H1 (cell line): Measurements from ENCODE around the gene EPB41L2. TPM values are rescaled to one million over a fixed set of nuclear protein-coding genes. Genes with fewer than 3 reads are reported as not detected.

Experiments used
- CTCF ChIA-PET: fragments of 300-600 bp; sonication (Branson Sonifier 250); formaldehyde crosslinking; loops from one replicate; lab custom pipeline; 2021; ENCODE audit not compliant: partially characterized antibody; lab: Charles Lee
- POLR2A ChIA-PET: fragments of 300-600 bp; sonication (Branson Sonifier 250); formaldehyde crosslinking; loops from one replicate; lab custom pipeline; 2021; ENCODE audit warnings: inconsistent platforms; ENCODE audit not compliant: partially characterized antibody; lab: Charles Lee
- DNase-seq, 2 experiments: peaks; one replicate each; pipeline versions ENCODE4 v3.0.0 to v3.0.0-alpha.2; 2010 to 2022; ENCODE audit warnings: low spot score in 2 of 2, low read depth in 1 of 2, mixed read lengths in 1 of 2
- FAIRE-seq: peaks from 2 replicates; lab custom pipeline; 2011; peaks lifted over from hg19 to GRCh38; lab: Jason Lieb, UNC
- H2AFZ ChIP-seq: 2 replicates; pipeline ENCODE4 v1.8.1; 2012; ENCODE audit warnings: low read length, inconsistent platforms
- H2AK5ac ChIP-seq: 2 replicates; pipeline ENCODE4 v1.6.1; 2013; ENCODE audit warnings: low read depth, low read length
- H2BK120ac ChIP-seq: replicated peaks from 2 replicates; pipeline ENCODE3; 2013; ENCODE audit warnings: low read depth, low read length, inconsistent platforms
- H2BK12ac ChIP-seq: 2 replicates; pipeline ENCODE4 v1.6.1; 2013; ENCODE audit warnings: low read depth, low read length
- H2BK15ac ChIP-seq: 2 replicates; pipeline ENCODE4 v1.6.1; 2013; ENCODE audit warnings: low read length
- H2BK20ac ChIP-seq: 2 replicates; pipeline ENCODE4 v1.6.1; 2013; ENCODE audit warnings: low read length
- H2BK5ac ChIP-seq: 2 replicates; pipeline ENCODE4 v1.6.1; 2013; ENCODE audit warnings: low read depth, low read length
- H3K14ac ChIP-seq: 2 replicates; pipeline ENCODE4 v1.6.1; 2013; ENCODE audit warnings: inconsistent platforms; ENCODE audit not compliant: insufficient read length
- H3K18ac ChIP-seq: 2 replicates; pipeline ENCODE4 v1.6.1; 2013; ENCODE audit warnings: low read length; ENCODE audit errors: extremely low read depth
- H3K23ac ChIP-seq: 2 replicates; pipeline ENCODE4 v1.6.1; 2013; ENCODE audit warnings: inconsistent platforms; ENCODE audit not compliant: insufficient read length
- H3K23me2 ChIP-seq: 2 replicates; pipeline ENCODE4 v1.6.1; 2013; ENCODE audit warnings: low read depth, low read length
- H3K27ac ChIP-seq: 2 replicates; pipeline ENCODE4 v1.6.1; 2011; ENCODE audit warnings: low read depth, low read length, inconsistent platforms
- H3K27me3 ChIP-seq, 4 experiments: replicated peaks in 1 of 4; 1 replicate in 1 of 4; 2 replicates in 3 of 4; pipeline versions ENCODE4 v1.6.1 to v1.8.1; 2011 to 2013; ENCODE audit warnings: low read length in 3 of 4, mild to moderate bottlenecking in 3 of 4, inconsistent platforms in 2 of 4, mixed read lengths in 2 of 4, moderate library complexity in 1 of 4; ENCODE audit not compliant: control insufficient read depth in 3 of 4, insufficient read depth in 3 of 4; ENCODE audit errors: extremely low read depth in 1 of 4
- H3K36me3 ChIP-seq, 4 experiments: 2 replicates each; pipeline versions ENCODE4 v1.6.1 to v1.8.1; 2011 to 2013; ENCODE audit warnings: mild to moderate bottlenecking in 4 of 4, low read length in 3 of 4, moderate library complexity in 2 of 4, control low read depth in 1 of 4, inconsistent platforms in 1 of 4; ENCODE audit not compliant: insufficient read depth in 4 of 4, control insufficient read depth in 2 of 4
- H3K4ac ChIP-seq: replicated peaks from 2 replicates; pipeline ENCODE3; 2013; ENCODE audit warnings: low read length, low read depth, mixed read lengths, inconsistent platforms; ENCODE audit not compliant: insufficient read length
- H3K4me1 ChIP-seq, 4 experiments: replicated peaks in 1 of 4; 1 replicate in 1 of 4; 2 replicates in 3 of 4; pipeline versions ENCODE4 v1.6.1 to v1.8.1; 2011 to 2013; ENCODE audit warnings: low read length in 3 of 4, inconsistent platforms in 2 of 4, mixed read lengths in 1 of 4; ENCODE audit not compliant: insufficient read depth in 4 of 4, control insufficient read depth in 3 of 4
- H3K4me2 ChIP-seq, 2 experiments: 2 replicates each; pipeline versions ENCODE4 v1.6.1 to v1.8.1; 2011 to 2013; ENCODE audit warnings: low read depth in 2 of 2, low read length in 2 of 2, control low read depth in 1 of 2, inconsistent platforms in 1 of 2, mild to moderate bottlenecking in 1 of 2; ENCODE audit not compliant: insufficient read depth in 1 of 2
- H3K4me3 ChIP-seq, 4 experiments: fragments of 200-600, 300-600 bp in 1 of 4; sonication (generic), shearing (Covaris generic), sonication (Bioruptor Twin) in 1 of 4; 2 replicates each; pipeline versions ENCODE4 v1.5.1 to v1.8.1; 2011 to 2016; ENCODE audit warnings: low read length in 4 of 4, low read depth in 3 of 4, control low read depth in 2 of 4, inconsistent platforms in 2 of 4, mild to moderate bottlenecking in 2 of 4, mixed read lengths in 1 of 4, moderate library complexity in 1 of 4; ENCODE audit not compliant: insufficient read depth in 2 of 4; ENCODE audit errors: extremely low read depth in 1 of 4
- H3K56ac ChIP-seq: replicated peaks from 2 replicates; pipeline ENCODE3; 2013; ENCODE audit warnings: low read depth, mild to moderate bottlenecking, mixed read lengths, low read length, inconsistent platforms; ENCODE audit not compliant: insufficient read length
- H3K79me1 ChIP-seq: 2 replicates; pipeline ENCODE4 v1.6.1; 2013; ENCODE audit warnings: low read depth, low read length, control low read depth
- H3K79me2 ChIP-seq, 2 experiments: 2 replicates each; pipeline versions ENCODE4 v1.6.1 to v1.8.1; 2012 to 2013; ENCODE audit warnings: low read length in 2 of 2, mild to moderate bottlenecking in 2 of 2, inconsistent platforms in 1 of 2; ENCODE audit not compliant: insufficient read depth in 2 of 2, control insufficient read depth in 1 of 2
- H3K9ac ChIP-seq, 4 experiments: replicated peaks in 1 of 4; 1 replicate in 1 of 4; 2 replicates in 3 of 4; pipeline versions ENCODE4 v1.6.1 to v1.8.1; 2011 to 2013; ENCODE audit warnings: low read depth in 3 of 4, low read length in 3 of 4, control low read depth in 2 of 4, mild to moderate bottlenecking in 2 of 4, moderate library complexity in 2 of 4, inconsistent platforms in 1 of 4; ENCODE audit errors: extremely low read depth in 1 of 4
- H3K9me3 ChIP-seq, 2 experiments: 2 replicates each; pipeline versions ENCODE4 v1.6.1 to v1.8.1; 2012 to 2013; ENCODE audit warnings: mild to moderate bottlenecking in 2 of 2, moderate library complexity in 2 of 2, control low read depth in 1 of 2, inconsistent platforms in 1 of 2, low read depth in 1 of 2, low read length in 1 of 2, mixed read lengths in 1 of 2; ENCODE audit not compliant: insufficient read depth in 2 of 2
- H4K20me1 ChIP-seq, 2 experiments: replicated peaks in 1 of 2; 2 replicates each; pipeline versions ENCODE3 to v1.8.1; 2011 to 2013; ENCODE audit warnings: inconsistent platforms in 2 of 2, low read length in 2 of 2, mild to moderate bottlenecking in 1 of 2; ENCODE audit not compliant: insufficient read depth in 2 of 2, control insufficient read depth in 1 of 2
- H4K5ac ChIP-seq: 2 replicates; pipeline ENCODE4 v1.6.1; 2013; ENCODE audit warnings: low read length, low read depth, mixed read lengths, inconsistent platforms; ENCODE audit not compliant: insufficient read length
- H4K8ac ChIP-seq: 2 replicates; pipeline ENCODE4 v1.8.0; 2013; ENCODE audit warnings: mild to moderate bottlenecking, moderate library complexity, low read length, inconsistent platforms; ENCODE audit not compliant: insufficient read depth; ENCODE audit errors: extremely low read depth
- H4K91ac ChIP-seq: replicated peaks from 2 replicates; pipeline ENCODE3; 2013; ENCODE audit warnings: low read length, mixed read lengths, inconsistent platforms; ENCODE audit not compliant: insufficient read length
- ASH2L ChIP-seq: fragments of 200-600, 300-600 bp; sonication (generic); IDR thresholded peaks from one replicate; pipeline ENCODE4 v1.7.1; 2017; ENCODE audit warnings: low read length
- BACH1 ChIP-seq: IDR thresholded peaks from 2 replicates; pipeline ENCODE4 v1.6.1; 2012; ENCODE audit warnings: low read length, improper control_type of control experiment
- CHD2 ChIP-seq: IDR thresholded peaks from 2 replicates; pipeline ENCODE4 v1.6.1; 2012; ENCODE audit warnings: low read length, improper control_type of control experiment
- CTBP2 ChIP-seq: IDR thresholded peaks from 2 replicates; pipeline ENCODE4 v1.7.0; 2011; ENCODE audit warnings: borderline replicate concordance, mild to moderate bottlenecking, moderate library complexity, mixed read lengths, low read length; ENCODE audit not compliant: insufficient read depth, insufficient read length
- EZH2 ChIP-seq: fragments of 200-600 bp; sonication (generic); IDR thresholded peaks from 2 replicates; pipeline ENCODE4 v1.7.1; 2012; ENCODE audit warnings: low read depth, mild to moderate bottlenecking, moderate library complexity, low read length, inconsistent platforms; ENCODE audit not compliant: severe bottlenecking
- POU5F1 ChIP-seq: IDR thresholded peaks from 2 replicates; pipeline ENCODE4 v1.6.1; 2011; ENCODE audit warnings: low read depth, mild to moderate bottlenecking, low read length, moderate library complexity
- SIN3A ChIP-seq, 2 experiments: IDR thresholded peaks in 1 of 2; conservative IDR thresholded peaks in 1 of 2; 2 replicates each; pipeline ENCODE4 v1.6.1; 2011 to 2012; ENCODE audit warnings: low read length in 2 of 2, improper control_type of control experiment in 1 of 2, low read depth in 1 of 2, mild to moderate bottlenecking in 1 of 2
- SP2 ChIP-seq: IDR thresholded peaks from 2 replicates; pipeline ENCODE4 v1.6.1; 2012; ENCODE audit warnings: mild to moderate bottlenecking, low read length, inconsistent platforms
- WGBS, 2 experiments: shearing (Covaris generic) in 1 of 2; methylation state at CpG; one replicate each; pipeline versions ENCODE4 v1.1.6 to v1.1.7; 2013 to 2015; ENCODE audit warnings: low lambda C conversion rate in 2 of 2, mixed read lengths in 2 of 2, inconsistent platforms in 1 of 2, low coverage in 1 of 2, missing lambda C conversion rate in 1 of 2; ENCODE audit not compliant: insufficient replicate concordance in 2 of 2, insufficient coverage in 1 of 2, insufficient read length in 1 of 2; ENCODE audit errors: extremely low coverage in 1 of 2, missing lambda C conversion rate in 1 of 2; 5-methylcytosine and 5-hydroxymethylcytosine counted together
- polyA plus RNA-seq, 7 experiments: library from polyadenylated mRNA; depleted of rRNA in 3 of 7; stranded (reverse) in 5 of 7; unstranded in 2 of 7; fragments of >200 nt in 5 of 7; fragments of 200-250 nt in 2 of 7; gene quantifications; 1 replicate in 5 of 7; 2 replicates in 1 of 7; 4 replicates in 1 of 7; pipeline versions ENCODE4 v1.2.1 to v1.2.3, GENCODE V29; 2011 to 2013; ENCODE audit warnings: missing spikeins in 2 of 7, mixed read lengths in 2 of 7
- total RNA-seq: library from RNA; stranded (reverse); fragmentation: NEBNext Ultra II Directional; extraction: Animal tissue kit (Norgen Biotek cat#: 25700); gene quantifications from 2 replicates; pipeline ENCODE4 v1.2.1, GENCODE V29; 2021

EPB41L2 gene
- total and polyA plus RNA-seq, 2 of the 8 experiments (the other 6 are each of a cell fraction or from before 2014, with no cell fraction given): 22.5 to 123 TPM

- Histone ChIP-seq H3K36me3 (no peaks in the 10 kb centered on the region; a peak in 1 of 8 replicates), H3K56ac (no peak overlapping the region), H4K5ac (no peak overlapping the region), H3K14ac (no peak overlapping the region), H3K4me2 (no peak overlapping the region), H4K8ac (no peak overlapping the region), H3K23ac (no peak overlapping the region), H3K4me1 (peaks cover 0 to 4% (median 2%) of the 10 kb centered on the region in 4 experiments; a peak in 3 of 7 replicates), H2BK120ac (no peak overlapping the region), H3K79me1 (peaks cover 10% of the 10 kb centered on the region), H3K27ac (no peak overlapping the region), H2BK20ac (no peak overlapping the region), H2AFZ (no peak overlapping the region), H3K9ac (no peak overlapping the region), H3K4ac (no peak overlapping the region), H3K18ac (no peak overlapping the region), H4K91ac (no peak overlapping the region), H3K4me3 (no peak overlapping the region), H2AK5ac (no peak overlapping the region), H4K20me1 (no peaks in the 10 kb centered on the region), H3K27me3 (no peaks in the 10 kb centered on the region), H2BK15ac (no peak overlapping the region), H3K23me2 (no peaks in the 10 kb centered on the region), H3K79me2 (peaks cover 5 to 70% of the 10 kb centered on the region in 2 experiments; a peak in 3 of 4 replicates), H2BK5ac (no peak overlapping the region), H2BK12ac (no peak overlapping the region), H3K9me3 (peaks cover 3 to 6% of the 10 kb centered on the region in 2 experiments; a peak in 2 of 4 replicates)
- no peak for DNase-seq
- ChIA-PET POLR2A (interaction anchor here (1.5 kb wide), 1 partner anchor 12 kb away, joined by 3 read pairs; no protein-coding TSS in a partner anchor), CTCF (interaction anchor here (0.6 to 1.4 kb wide), 2 partner anchors 12 to 592 kb away, joined by 4 read pairs; no protein-coding TSS in a partner anchor)
- no peak for FAIRE-seq
- no peak for TF ChIP-seq EZH2
- TF ChIP-seq CHD2: no peak
- TF ChIP-seq BACH1: no peak
- TF ChIP-seq SIN3A (conservative IDR thresholded peaks at IDR 0.05 in 1 of 2, IDR thresholded peaks at IDR 0.05 in 1 of 2; ENCODE audit: low read depth in 1 of 2, low read length in 2 of 2): no peak
- TF ChIP-seq CTBP2: no peak
- TF ChIP-seq SP2: no peak
- no peak for TF ChIP-seq ASH2L
- no peak for TF ChIP-seq POU5F1
- WGBS, 2 experiments: 71% methylated on average over 1 of the region's 1 CpG; no CpG with 5 or more reads in 1 of the 2 experiments
These were observed 36.8 kb downstream of the EPB41L2 start for GRCh38 chr6:131026243-131026642.
